Fibroblast of lung (primary cell): Measurements from ENCODE around the gene SLF2. TPM values are rescaled to one million over a fixed set of nuclear protein-coding genes. Genes with fewer than 3 reads are reported as not detected.

Experiments used
- DNase-seq, 2 donors: peaks; one replicate each; pipeline versions ENCODE4 v3.0.0 to v3.0.0-alpha.2; 2010; ENCODE audit warnings: low read depth in 2 of 2
- H2AFZ ChIP-seq: 2 replicates; pipeline ENCODE4 v1.5.1; 2012; ENCODE audit warnings: low read length, control low read depth, inconsistent platforms
- H3K27ac ChIP-seq: 2 replicates; pipeline ENCODE4 v1.5.1; 2011; ENCODE audit warnings: low read length, control low read depth; ENCODE audit not compliant: insufficient read depth
- H3K27me3 ChIP-seq: 2 replicates; pipeline ENCODE4 v1.5.1; 2011; ENCODE audit warnings: mild to moderate bottlenecking, low read length; ENCODE audit not compliant: control insufficient read depth, insufficient read depth
- H3K36me3 ChIP-seq: 2 replicates; pipeline ENCODE4 v1.5.1; 2011; ENCODE audit warnings: low read length; ENCODE audit not compliant: control insufficient read depth, insufficient read depth
- H3K4me1 ChIP-seq: 2 replicates; pipeline ENCODE4 v1.5.1; 2011; ENCODE audit warnings: low read length; ENCODE audit not compliant: control insufficient read depth, insufficient read depth; ENCODE audit errors: extremely low read depth
- H3K4me2 ChIP-seq: 2 replicates; pipeline ENCODE4 v1.5.1; 2011; ENCODE audit warnings: low read length, control low read depth; ENCODE audit not compliant: insufficient read depth; ENCODE audit errors: extremely low read depth
- H3K4me3 ChIP-seq, 4 experiments: fragments of 200-600 bp in 1 of 4; sonication (generic) in 1 of 4; replicated peaks in 1 of 4; 2 replicates each; pipeline ENCODE4 v1.5.1; 2011 to 2016; ENCODE audit warnings: low read length in 4 of 4, low read depth in 3 of 4, mild to moderate bottlenecking in 3 of 4, control low read depth in 2 of 4, inconsistent platforms in 1 of 4, mixed read lengths in 1 of 4; ENCODE audit not compliant: insufficient read depth in 1 of 4; ENCODE audit errors: control extremely low read depth in 1 of 4
- H3K79me2 ChIP-seq: 2 replicates; pipeline ENCODE4 v1.5.1; 2012; ENCODE audit warnings: mild to moderate bottlenecking, low read length, inconsistent platforms; ENCODE audit not compliant: control insufficient read depth, insufficient read depth
- H3K9ac ChIP-seq: 2 replicates; pipeline ENCODE4 v1.5.1; 2011; ENCODE audit warnings: mild to moderate bottlenecking, low read length, control low read depth; ENCODE audit not compliant: insufficient read depth
- H3K9me3 ChIP-seq: 2 replicates; pipeline ENCODE4 v1.5.1; 2012; ENCODE audit warnings: low read depth, low read length; ENCODE audit not compliant: control insufficient read depth, insufficient read depth
- H4K20me1 ChIP-seq: 2 replicates; pipeline ENCODE4 v1.5.1; 2011; ENCODE audit warnings: low read length; ENCODE audit not compliant: control insufficient read depth, insufficient read depth; ENCODE audit errors: extremely low read depth
- EZH2 ChIP-seq: IDR thresholded peaks from 2 replicates; pipeline ENCODE4 v1.5.1; 2012; ENCODE audit warnings: low read length, control low read depth, mild to moderate bottlenecking; ENCODE audit errors: missing control alignments
- polyA plus RNA-seq, 2 donors: library from polyadenylated mRNA; depleted of rRNA in 1 of 2; stranded (reverse) in 1 of 2; unstranded in 1 of 2; fragments of >200 nt; gene quantifications; 2 replicates each; pipeline ENCODE4 v1.2.1, GENCODE V29; 2011 to 2012; ENCODE audit warnings: missing spikeins in 1 of 2
- total RNA-seq: library from RNA; depleted of rRNA; stranded (reverse); fragments of >200 nt; gene quantifications from 2 replicates; pipeline ENCODE4 v1.2.1, GENCODE V29; 2014
- TF ChIP-seq, protein P1 (sequence below), 2 donors: IDR thresholded peaks in 1 of 2; conservative IDR thresholded peaks in 1 of 2; 1 replicate in 1 of 2; 2 replicates in 1 of 2; pipeline ENCODE4 v1.5.1; 2011 to 2012; ENCODE audit warnings: low read length in 2 of 2, control low read depth in 1 of 2, inconsistent platforms in 1 of 2, low read depth in 1 of 2, mild to moderate bottlenecking in 1 of 2

SLF2 gene
- total and polyA plus RNA-seq, 2 donors (not counting 1 experiment from before 2014, with no cell fraction given) = 16.6 to 32.5 TPM

DNA sequence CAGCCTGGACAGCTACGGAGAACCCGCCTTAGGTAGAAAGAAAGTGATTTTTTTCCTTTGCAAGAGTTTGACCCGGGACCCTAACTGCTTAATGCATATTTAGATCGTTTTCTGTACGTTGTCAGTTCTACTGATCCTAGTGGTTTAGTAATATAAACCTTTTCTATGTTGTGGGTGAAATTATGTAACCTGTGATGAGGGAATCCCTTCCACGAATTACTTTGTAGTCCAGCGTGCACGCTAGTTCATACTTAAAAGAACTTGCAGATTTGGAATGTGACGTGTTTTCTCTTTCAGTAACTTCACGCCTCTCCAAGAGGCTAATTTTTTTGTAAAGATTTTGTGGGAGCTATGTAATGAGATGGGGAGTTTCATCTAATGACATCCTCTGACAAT, 705 bp downstream of the SLF2 start:
- H3K36me3 ChIP-seq = peaks cover 7% of the 10 kb centered on the region
- peak overlapping the region; percentile 91 to 96 (median 94) for H3K4me3 ChIP-seq
- DNase-seq = no peak
- peak overlapping the region; percentile 88 for H3K27ac ChIP-seq
- no peak for TF ChIP-seq EZH2
- TF ChIP-seq, protein P1, sequence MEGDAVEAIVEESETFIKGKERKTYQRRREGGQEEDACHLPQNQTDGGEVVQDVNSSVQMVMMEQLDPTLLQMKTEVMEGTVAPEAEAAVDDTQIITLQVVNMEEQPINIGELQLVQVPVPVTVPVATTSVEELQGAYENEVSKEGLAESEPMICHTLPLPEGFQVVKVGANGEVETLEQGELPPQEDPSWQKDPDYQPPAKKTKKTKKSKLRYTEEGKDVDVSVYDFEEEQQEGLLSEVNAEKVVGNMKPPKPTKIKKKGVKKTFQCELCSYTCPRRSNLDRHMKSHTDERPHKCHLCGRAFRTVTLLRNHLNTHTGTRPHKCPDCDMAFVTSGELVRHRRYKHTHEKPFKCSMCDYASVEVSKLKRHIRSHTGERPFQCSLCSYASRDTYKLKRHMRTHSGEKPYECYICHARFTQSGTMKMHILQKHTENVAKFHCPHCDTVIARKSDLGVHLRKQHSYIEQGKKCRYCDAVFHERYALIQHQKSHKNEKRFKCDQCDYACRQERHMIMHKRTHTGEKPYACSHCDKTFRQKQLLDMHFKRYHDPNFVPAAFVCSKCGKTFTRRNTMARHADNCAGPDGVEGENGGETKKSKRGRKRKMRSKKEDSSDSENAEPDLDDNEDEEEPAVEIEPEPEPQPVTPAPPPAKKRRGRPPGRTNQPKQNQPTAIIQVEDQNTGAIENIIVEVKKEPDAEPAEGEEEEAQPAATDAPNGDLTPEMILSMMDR (conservative IDR thresholded peaks at IDR 0.05 in 1 of 2, IDR thresholded peaks at IDR 0.05 in 1 of 2; ENCODE audit: low read depth in 1 of 2, low read length in 2 of 2) = no peak
- peak overlapping the region; percentile 89 for H3K4me2 ChIP-seq
- H2AFZ ChIP-seq = no peak overlapping the region
- peak overlapping the region; percentile 93 for H3K9ac ChIP-seq
- peaks cover 33% of the 10 kb centered on the region for H3K79me2 ChIP-seq
- H3K4me1 ChIP-seq = no peaks in the 10 kb centered on the region
- no peaks in the 10 kb centered on the region for H3K9me3 ChIP-seq
- no peaks in the 10 kb centered on the region for H3K27me3 ChIP-seq
- peaks cover 1% of the 10 kb centered on the region for H4K20me1 ChIP-seq

DNA sequence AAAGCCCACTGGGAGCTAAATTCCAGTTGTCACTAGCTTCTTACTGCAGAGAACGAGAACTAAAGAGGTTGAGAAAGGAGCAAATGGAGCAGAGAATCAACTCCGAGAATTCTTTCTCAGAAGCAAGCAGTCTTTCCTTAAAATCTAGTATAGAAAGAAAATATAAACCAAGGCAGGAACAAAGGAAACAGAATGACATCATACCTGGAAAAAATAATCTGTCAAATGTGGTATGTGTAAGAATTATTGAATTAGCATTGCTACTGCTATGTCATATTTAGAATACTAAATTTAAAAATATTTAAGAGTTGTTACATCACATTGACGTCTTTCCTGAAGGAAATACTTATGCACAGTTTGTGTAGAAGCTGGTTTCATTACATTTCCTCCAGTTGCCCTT, 4.3 kb downstream of the SLF2 start:
- peaks cover 35% of the 10 kb centered on the region for H3K79me2 ChIP-seq
- no peak overlapping the region for H2AFZ ChIP-seq

DNA sequence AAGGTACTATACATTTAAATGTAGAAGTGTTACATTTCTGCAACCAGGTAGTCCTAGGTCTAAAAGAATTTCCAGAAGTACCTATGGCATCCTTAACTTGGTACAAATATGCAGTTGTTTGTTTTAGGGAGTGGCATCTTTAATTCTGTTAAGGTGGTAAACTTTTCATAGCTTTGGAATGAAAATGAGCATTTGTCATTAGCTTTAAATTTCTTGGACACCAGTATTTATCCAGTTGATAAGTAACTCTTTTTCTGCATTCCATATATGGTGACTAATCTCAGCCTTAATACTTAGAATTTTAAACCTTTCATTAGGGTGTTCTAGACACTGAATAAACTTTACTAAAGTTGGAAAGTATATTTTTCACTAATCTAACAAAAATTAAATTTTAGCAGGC, 10.8 kb downstream of the SLF2 start:
- Histone ChIP-seq H3K4me1 (no peaks in the 10 kb centered on the region), H3K9me3 (no peaks in the 10 kb centered on the region), H3K9ac (no peak overlapping the region), H3K4me3 (no peak overlapping the region), H3K27ac (no peak overlapping the region), H3K79me2 (peaks cover under 1% of the 10 kb centered on the region), H3K4me2 (no peak overlapping the region), H3K27me3 (no peaks in the 10 kb centered on the region), H3K36me3 (peaks cover 8% of the 10 kb centered on the region), H2AFZ (no peak overlapping the region), H4K20me1 (no peaks in the 10 kb centered on the region)
- TF ChIP-seq EZH2 = no peak
- TF ChIP-seq, protein P1 (conservative IDR thresholded peaks at IDR 0.05 in 1 of 2, IDR thresholded peaks at IDR 0.05 in 1 of 2; ENCODE audit: low read depth in 1 of 2, low read length in 2 of 2) = no peak
- DNase-seq = peak in 1 of 2 donors; percentile 54

More for the DNA sequence above, 4.3 kb downstream of the SLF2 start:
- TF ChIP-seq EZH2 = no peak
- TF ChIP-seq, protein P1 (conservative IDR thresholded peaks at IDR 0.05 in 1 of 2, IDR thresholded peaks at IDR 0.05 in 1 of 2; ENCODE audit: low read depth in 1 of 2, low read length in 2 of 2) = no peak
- Histone ChIP-seq H3K4me1 (no peaks in the 10 kb centered on the region), H3K36me3 (peaks cover 9% of the 10 kb centered on the region), H3K27ac (no peak overlapping the region), H4K20me1 (peaks cover 1% of the 10 kb centered on the region), H3K4me3 (no peak overlapping the region), H3K4me2 (no peak overlapping the region), H3K27me3 (no peaks in the 10 kb centered on the region), H3K9ac (no peak overlapping the region), H3K9me3 (no peaks in the 10 kb centered on the region)
- DNase-seq = no peak
